ENCODE results near the gene RGS6.

RGS6 gene

GRCh38 chr14:72423957-72424356, 491.7 kb downstream of the RGS6 start:
- H3K79me2 ChIP-seq (ENCODE audit: insufficient read depth, low read length): no peaks in the 10 kb centered on the region
- no peak overlapping the region for H3K4me3 ChIP-seq (ENCODE audit: low read depth, low read length, poor library complexity, severe bottlenecking)
- H4K20me1 ChIP-seq (ENCODE audit: insufficient read depth, low read length): no peaks in the 10 kb centered on the region
- no peaks in the 10 kb centered on the region for H3F3A ChIP-seq (ENCODE audit: insufficient read depth, low read length)
- H3K9me3 ChIP-seq (ENCODE audit: low read length): no peaks in the 10 kb centered on the region
- H3K36me3 ChIP-seq (ENCODE audit: insufficient read depth, low read length): no peaks in the 10 kb centered on the region
- H2AFZ ChIP-seq (ENCODE audit: low read length): no peak overlapping the region
- no peak overlapping the region for H3K4me2 ChIP-seq (ENCODE audit: low read length)
- H3K4me1 ChIP-seq (ENCODE audit: insufficient read depth, low read length, severe bottlenecking): no peaks in the 10 kb centered on the region
- TF ChIP-seq EZH2 (IDR thresholded peaks at IDR 0.05; ENCODE audit: borderline replicate concordance, low read length) (no peak), CTCF (IDR thresholded peaks at IDR 0.05; ENCODE audit: low read length) (no peak)
- H3K27ac ChIP-seq (ENCODE audit: low read depth, low read length, poor library complexity, severe bottlenecking): no peak overlapping the region
- no peaks in the 10 kb centered on the region for H3K27me3 ChIP-seq (ENCODE audit: insufficient read depth, low read length)
- no peaks in the 10 kb centered on the region for H3K9me2 ChIP-seq (ENCODE audit: low read depth, low read length)
- no peak overlapping the region for H3K9ac ChIP-seq (ENCODE audit: low read length)

GRCh38 chr14:72430457-72430856, 498.2 kb downstream of the RGS6 start:
- Histone ChIP-seq H3K36me3 (ENCODE audit: insufficient read depth, low read length) (no peaks in the 10 kb centered on the region), H3K27ac (ENCODE audit: low read depth, low read length, poor library complexity, severe bottlenecking) (no peak overlapping the region), H3K4me2 (ENCODE audit: low read length) (no peak overlapping the region), H2AFZ (ENCODE audit: low read length) (no peak overlapping the region), H3F3A (ENCODE audit: insufficient read depth, low read length) (no peaks in the 10 kb centered on the region), H3K4me3 (ENCODE audit: low read depth, low read length, poor library complexity, severe bottlenecking) (no peak overlapping the region), H3K27me3 (ENCODE audit: insufficient read depth, low read length) (no peaks in the 10 kb centered on the region), H3K9ac (ENCODE audit: low read length) (no peak overlapping the region), H3K9me2 (ENCODE audit: low read depth, low read length) (no peaks in the 10 kb centered on the region), H3K4me1 (ENCODE audit: insufficient read depth, low read length, severe bottlenecking) (no peaks in the 10 kb centered on the region), H3K9me3 (ENCODE audit: low read length) (no peaks in the 10 kb centered on the region), H3K79me2 (ENCODE audit: insufficient read depth, low read length) (no peaks in the 10 kb centered on the region), H4K20me1 (ENCODE audit: insufficient read depth, low read length) (no peaks in the 10 kb centered on the region)
- TF ChIP-seq EZH2 (IDR thresholded peaks at IDR 0.05; ENCODE audit: borderline replicate concordance, low read length) (no peak), CTCF (IDR thresholded peaks at IDR 0.05; ENCODE audit: low read length) (no peak)

- Histone ChIP-seq H4K20me1 (ENCODE audit: insufficient read depth, low read length) (no peaks in the 10 kb centered on the region), H3K9me3 (ENCODE audit: low read length) (no peaks in the 10 kb centered on the region), H3K4me2 (ENCODE audit: low read length) (no peak overlapping the region), H3K4me3 (ENCODE audit: low read depth, low read length, poor library complexity, severe bottlenecking) (no peak overlapping the region), H3F3A (ENCODE audit: insufficient read depth, low read length) (no peaks in the 10 kb centered on the region), H3K9ac (ENCODE audit: low read length) (no peak overlapping the region), H3K27me3 (ENCODE audit: insufficient read depth, low read length) (no peaks in the 10 kb centered on the region), H2AFZ (ENCODE audit: low read length) (no peak overlapping the region), H3K9me2 (ENCODE audit: low read depth, low read length) (no peaks in the 10 kb centered on the region), H3K27ac (ENCODE audit: low read depth, low read length, poor library complexity, severe bottlenecking) (no peak overlapping the region), H3K4me1 (ENCODE audit: insufficient read depth, low read length, severe bottlenecking) (no peaks in the 10 kb centered on the region), H3K79me2 (ENCODE audit: insufficient read depth, low read length) (no peaks in the 10 kb centered on the region), H3K36me3 (ENCODE audit: insufficient read depth, low read length) (no peaks in the 10 kb centered on the region)
- TF ChIP-seq EZH2 (IDR thresholded peaks at IDR 0.05; ENCODE audit: borderline replicate concordance, low read length) (no peak), CTCF (IDR thresholded peaks at IDR 0.05; ENCODE audit: low read length) (no peak)
These were observed 500.5 kb downstream of the RGS6 start for GRCh38 chr14:72432748-72433147.

Measured in OCI-LY1 (cell line).